Prostate gland (tissue), 2 donors: ENCODE measurements around the gene KCNQ4. TPM values are rescaled to one million over a fixed set of nuclear protein-coding genes. Genes with fewer than 3 reads are reported as not detected.

Experiments used
- DNase-seq: peaks from one replicate; pipeline ENCODE4 v3.0.0-alpha.2; 2019; ENCODE audit warnings: low spot score
- H3K27ac ChIP-seq, 2 donors: fragments of 200-600 bp; sonication (generic); 2 replicates each; pipeline ENCODE4 v1.5.1; 2017 to 2019
- H3K27me3 ChIP-seq: fragments of 200-600 bp; sonication (generic); replicated peaks from 2 replicates; pipeline ENCODE4 v1.5.1; 2019; ENCODE audit not compliant: insufficient read depth
- H3K36me3 ChIP-seq, 2 donors: fragments of 200-600 bp; sonication (generic); 1 replicate in 1 of 2; 2 replicates in 1 of 2; pipeline versions ENCODE4 v1.5.1 to v1.8.1; 2017 to 2019
- H3K4me1 ChIP-seq: fragments of 200-600 bp; sonication (generic); replicated peaks from 2 replicates; pipeline ENCODE4 v1.5.1; 2019
- H3K4me3 ChIP-seq, 2 donors: fragments of 200-600 bp; sonication (generic); 2 replicates each; pipeline ENCODE4 v1.5.1; 2017 to 2019
- H3K9me3 ChIP-seq: fragments of 200-600 bp; sonication (generic); 2 replicates; pipeline ENCODE4 v1.5.1; 2017
- POLR2A ChIP-seq: fragments of 450-650 bp; IDR thresholded peaks from one replicate; pipeline ENCODE4 v1.6.1; 2016; ENCODE audit warnings: antibody characterized with exemption, mild to moderate bottlenecking
- POLR2AphosphoS5 ChIP-seq: sonication (generic); formaldehyde crosslinking; IDR thresholded peaks from one replicate; pipeline ENCODE4 v1.6.1; 2017; ENCODE audit warnings: antibody characterized with exemption
- WGBS: methylation state at CpG from one replicate; pipeline ENCODE4 v1.1.5; 2018; 5-methylcytosine and 5-hydroxymethylcytosine counted together
- intact Hi-C: fragments of 100-400 bp; cut with DNase I; formaldehyde crosslinking; loops from one replicate; pipeline ENCODE4 v1.14.2; 2022
- total RNA-seq, 2 donors: library from RNA; depleted of rRNA; stranded (reverse); fragments of >200 nt; gene quantifications; one replicate each; pipeline ENCODE4 v1.1.0, GENCODE V29; 2016
- TF ChIP-seq, protein P1 (sequence below), 4 experiments: fragments of 200-600 bp in 2 of 4; fragments of 450-650 bp in 2 of 4; sonication (generic) in 2 of 4; IDR thresholded peaks; 1 replicate in 3 of 4; 2 replicates in 1 of 4; pipeline ENCODE4 v1.5.1; 2016 to 2019; ENCODE audit warnings: antibody characterized with exemption in 4 of 4, mild to moderate bottlenecking in 2 of 4, moderate library complexity in 2 of 4

KCNQ4 gene
- total RNA-seq, 2 donors from 2014 or later, result 1.8 to 3.1 TPM

DNA sequence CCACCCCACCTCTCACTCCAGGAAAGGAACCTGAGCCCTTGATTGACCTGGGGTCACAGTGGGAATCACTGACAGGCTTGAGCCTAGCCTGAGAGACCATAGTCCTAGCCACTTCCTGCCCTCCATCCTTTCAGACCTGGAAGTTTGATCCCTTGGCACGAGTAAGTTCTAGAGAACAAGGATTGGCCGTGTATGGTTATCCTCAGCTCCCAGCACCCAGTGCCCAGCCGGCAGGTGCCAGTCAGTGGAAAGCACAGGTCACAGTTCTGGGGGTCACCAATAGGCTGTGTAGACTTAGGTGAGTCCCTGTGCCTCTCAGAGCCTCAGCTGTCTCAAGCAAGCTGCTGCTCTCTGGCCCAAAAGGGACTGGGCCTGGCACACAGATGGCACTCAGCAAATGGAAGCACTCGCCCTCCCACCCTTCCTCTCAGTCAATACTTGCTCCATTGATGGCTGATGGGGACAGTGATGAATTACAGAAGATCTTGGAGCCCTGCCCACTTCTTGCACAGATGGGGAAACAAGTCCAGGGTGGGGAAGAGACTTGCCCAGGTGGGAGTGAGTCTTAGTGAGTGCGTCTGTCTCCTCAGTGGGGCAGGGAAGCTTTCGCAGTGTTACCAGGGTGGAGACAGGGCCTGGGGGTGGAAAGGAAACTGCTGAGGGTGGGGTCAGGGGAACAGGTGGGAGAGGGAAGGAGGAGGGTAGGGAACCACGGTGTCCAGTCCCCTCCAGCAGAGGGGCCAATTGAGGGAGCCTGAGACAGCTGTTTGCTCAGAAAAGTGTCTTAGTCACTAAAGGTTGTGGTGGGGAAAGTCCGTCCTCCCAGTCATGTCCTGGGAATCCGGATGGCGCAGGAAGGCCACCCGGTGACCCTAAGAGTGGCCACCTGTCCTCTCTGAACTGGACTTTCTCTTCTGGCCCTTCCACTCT lies 2.6 kb upstream of the KCNQ4 start:
- no peak for DNase-seq
- intact Hi-C loops, result loop anchor here (5.0 kb wide), 1 partner anchor 171 kb away; no protein-coding TSS in a partner anchor
- H3K36me3 ChIP-seq, result no peaks in the 10 kb centered on the region
- H3K27ac ChIP-seq, result no peak overlapping the region
- H3K9me3 ChIP-seq, result no peaks in the 10 kb centered on the region
- no peaks in the 10 kb centered on the region for H3K4me1 ChIP-seq
- no peak overlapping the region for H3K4me3 ChIP-seq
- WGBS, result 75% methylated on average over 11 of the region's 11 CpGs
- H3K27me3 ChIP-seq, result no peaks in the 10 kb centered on the region
- TF ChIP-seq, protein P1, sequence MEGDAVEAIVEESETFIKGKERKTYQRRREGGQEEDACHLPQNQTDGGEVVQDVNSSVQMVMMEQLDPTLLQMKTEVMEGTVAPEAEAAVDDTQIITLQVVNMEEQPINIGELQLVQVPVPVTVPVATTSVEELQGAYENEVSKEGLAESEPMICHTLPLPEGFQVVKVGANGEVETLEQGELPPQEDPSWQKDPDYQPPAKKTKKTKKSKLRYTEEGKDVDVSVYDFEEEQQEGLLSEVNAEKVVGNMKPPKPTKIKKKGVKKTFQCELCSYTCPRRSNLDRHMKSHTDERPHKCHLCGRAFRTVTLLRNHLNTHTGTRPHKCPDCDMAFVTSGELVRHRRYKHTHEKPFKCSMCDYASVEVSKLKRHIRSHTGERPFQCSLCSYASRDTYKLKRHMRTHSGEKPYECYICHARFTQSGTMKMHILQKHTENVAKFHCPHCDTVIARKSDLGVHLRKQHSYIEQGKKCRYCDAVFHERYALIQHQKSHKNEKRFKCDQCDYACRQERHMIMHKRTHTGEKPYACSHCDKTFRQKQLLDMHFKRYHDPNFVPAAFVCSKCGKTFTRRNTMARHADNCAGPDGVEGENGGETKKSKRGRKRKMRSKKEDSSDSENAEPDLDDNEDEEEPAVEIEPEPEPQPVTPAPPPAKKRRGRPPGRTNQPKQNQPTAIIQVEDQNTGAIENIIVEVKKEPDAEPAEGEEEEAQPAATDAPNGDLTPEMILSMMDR (IDR thresholded peaks at IDR 0.05), result no peak
- TF ChIP-seq POLR2A, result no peak
- TF ChIP-seq POLR2AphosphoS5, result no peak

DNA sequence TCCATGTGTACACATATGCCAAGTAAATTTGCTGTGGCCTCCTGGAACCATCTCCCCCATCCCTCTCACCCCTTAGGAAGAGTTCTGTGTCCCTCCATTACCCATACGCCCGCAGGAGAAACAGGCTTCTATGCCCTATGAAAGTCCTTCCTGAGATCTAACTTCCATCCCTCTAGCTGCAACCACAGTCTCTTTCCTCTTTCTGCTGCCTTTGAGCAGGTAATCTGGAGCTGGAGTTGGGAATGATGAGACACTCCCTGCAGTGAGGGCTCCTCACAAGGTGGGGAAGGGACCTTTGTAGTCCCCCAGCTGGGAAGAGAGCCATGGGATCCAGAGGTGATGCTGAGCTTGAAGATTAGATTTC lies 2.0 kb upstream of the KCNQ4 start:
- no peak for DNase-seq
- 92% methylated on average over 2 of the region's 2 CpGs for WGBS
- Histone ChIP-seq H3K4me1 (no peaks in the 10 kb centered on the region), H3K27me3 (no peaks in the 10 kb centered on the region), H3K9me3 (no peaks in the 10 kb centered on the region), H3K4me3 (no peak overlapping the region), H3K27ac (no peak overlapping the region), H3K36me3 (no peaks in the 10 kb centered on the region)
- TF ChIP-seq, protein P1 (IDR thresholded peaks at IDR 0.05), result no peak
- TF ChIP-seq POLR2AphosphoS5 (no peak), POLR2A (no peak)
- intact Hi-C loops, result loop anchor here (5.0 kb wide), 1 partner anchor 171 kb away; no protein-coding TSS in a partner anchor

DNA sequence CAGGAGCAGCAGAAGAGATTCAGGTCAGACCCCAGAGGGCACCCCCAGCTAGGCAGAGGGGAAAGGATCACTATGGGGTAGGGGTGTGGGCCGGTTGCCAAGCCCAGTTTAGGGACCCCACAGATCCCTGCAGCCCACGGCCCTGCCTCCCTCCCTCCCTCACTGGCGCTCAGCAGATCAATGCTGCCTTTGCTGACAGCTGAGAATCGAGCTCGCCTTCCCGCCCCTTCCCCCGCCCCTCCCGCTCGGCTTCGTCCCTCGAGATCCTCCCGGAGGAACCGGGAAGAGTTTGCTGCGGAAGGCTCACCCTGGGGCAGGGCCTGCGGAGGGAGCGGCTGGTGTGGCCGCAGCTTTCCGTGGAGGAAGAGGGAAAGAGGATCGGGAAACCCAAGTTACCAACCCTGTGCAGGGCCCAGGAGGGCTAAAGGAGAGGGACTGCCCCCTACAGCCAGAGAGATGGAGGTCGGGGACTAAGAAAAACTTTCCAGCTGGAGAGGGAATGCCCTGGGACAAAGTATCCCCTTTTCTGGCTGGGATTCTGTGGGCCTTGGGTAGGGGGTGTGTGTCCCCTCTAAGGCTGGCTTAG lies 1.1 kb upstream of the KCNQ4 start:
- Histone ChIP-seq H3K27ac (peak overlapping the region; percentile 15 to 31), H3K4me1 (no peaks in the 10 kb centered on the region), H3K27me3 (no peaks in the 10 kb centered on the region), H3K9me3 (no peaks in the 10 kb centered on the region), H3K4me3 (no peak overlapping the region), H3K36me3 (no peaks in the 10 kb centered on the region)
- WGBS, result 2% methylated on average over 20 of the region's 20 CpGs
- no peak for DNase-seq
- intact Hi-C loops, result loop anchor here (5.0 kb wide), 1 partner anchor 170 kb away; no protein-coding TSS in a partner anchor
- TF ChIP-seq, protein P1 (IDR thresholded peaks at IDR 0.05), result no peak
- no peak for TF ChIP-seq POLR2AphosphoS5
- TF ChIP-seq POLR2A, result no peak

DNA sequence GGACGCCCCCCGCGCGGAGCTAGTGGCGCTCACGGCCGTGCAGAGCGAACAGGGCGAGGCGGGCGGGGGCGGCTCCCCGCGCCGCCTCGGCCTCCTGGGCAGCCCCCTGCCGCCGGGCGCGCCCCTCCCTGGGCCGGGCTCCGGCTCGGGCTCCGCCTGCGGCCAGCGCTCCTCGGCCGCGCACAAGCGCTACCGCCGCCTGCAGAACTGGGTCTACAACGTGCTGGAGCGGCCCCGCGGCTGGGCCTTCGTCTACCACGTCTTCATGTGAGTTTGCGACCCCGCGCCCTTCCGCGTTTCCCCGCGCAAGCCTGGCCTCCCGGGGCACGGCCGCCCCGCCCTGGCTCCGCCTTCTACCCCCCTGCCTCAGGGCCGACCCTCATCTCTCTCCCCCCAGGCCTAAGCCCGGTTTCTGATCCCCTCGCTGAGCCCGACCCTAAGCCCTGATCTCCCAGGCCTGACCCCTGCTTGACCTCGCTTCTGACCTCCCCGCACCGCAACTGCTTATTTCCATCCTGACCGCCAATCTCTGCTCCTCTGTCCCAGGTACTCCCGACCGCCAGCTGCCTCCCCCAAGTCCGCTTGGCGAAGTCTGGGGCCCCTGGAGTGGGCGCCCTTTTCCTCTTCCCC lies 669 bp downstream of the KCNQ4 start:
- no peaks in the 10 kb centered on the region for H3K27me3 ChIP-seq
- TF ChIP-seq POLR2AphosphoS5, result no peak
- TF ChIP-seq, protein P1 (IDR thresholded peaks at IDR 0.05), result no peak
- TF ChIP-seq POLR2A, result no peak
- H3K4me1 ChIP-seq, result no peaks in the 10 kb centered on the region
- H3K9me3 ChIP-seq, result no peaks in the 10 kb centered on the region
- 24% methylated on average over 43 of the region's 63 CpGs for WGBS
- no peak for DNase-seq
- H3K36me3 ChIP-seq, result no peaks in the 10 kb centered on the region
- H3K27ac ChIP-seq, result peak overlapping the region; percentile 30 to 51
- peak overlapping the region; percentile 32 to 39 for H3K4me3 ChIP-seq
- intact Hi-C loops, result loop anchor here (5.0 kb wide), 1 partner anchor 168 kb away; no protein-coding TSS in a partner anchor
